ENCODE results near the gene TXNL4B.
A peak's percentile ranks its signal among the peaks of the same experiment; 100 is the strongest.
"Not testable (repeated sequence)": the region's sequence is repeated elsewhere in the genome, so short reads cannot be mapped to it uniquely, and the experiment has no call there.

Gene TXNL4B

GRCh38 chr16:72072514-72073342 is 20.7 kb downstream of the TXNL4B start:
- no peak for DNase-seq

- DNase-seq, result no peak
Measured at GRCh38 chr16:72068930-72069329, 24.5 kb downstream of the TXNL4B start.

- DNase-seq, result peak in 1 of 2 donors; percentile 27
Measured at GRCh38 chr16:72066747-72067146, 26.7 kb downstream of the TXNL4B start.

- DNase-seq, result no peak
Measured at GRCh38 chr16:72064361-72064894, 29.0 kb downstream of the TXNL4B start.

- DNase-seq, result no peak
Measured at GRCh38 chr16:72061564-72061963, 31.9 kb downstream of the TXNL4B start.

GRCh38 chr16:72060405-72060804 is 33.0 kb downstream of the TXNL4B start:
- no peak for DNase-seq

- not testable (repeated sequence) for DNase-seq
Measured at GRCh38 chr16:72059060-72059459, 34.4 kb downstream of the TXNL4B start.

GRCh38 chr16:72057313-72057712 is 36.1 kb downstream of the TXNL4B start:
- not testable (repeated sequence) for DNase-seq

GRCh38 chr16:72055911-72056310 is 37.5 kb downstream of the TXNL4B start:
- no peak for DNase-seq

- DNase-seq, result not testable (repeated sequence)
Measured at GRCh38 chr16:72054254-72054847, 39.1 kb downstream of the TXNL4B start, which contains the start of gene HP. TSS of gene HP (plus strand) at chr16:72054505. CDS start at chr16:72054653, 148 bp downstream.

GRCh38 chr16:72051818-72052217 is 41.6 kb downstream of the TXNL4B start:
- no peak for DNase-seq

GRCh38 chr16:72050769-72051464 is 42.5 kb downstream of the TXNL4B start:
- DNase-seq, result no peak

- no peak for DNase-seq
Measured at GRCh38 chr16:72049110-72049509, 44.3 kb downstream of the TXNL4B start.

- no peak for DNase-seq
Measured at GRCh38 chr16:72044825-72045359, 48.5 kb downstream of the TXNL4B start.

- DNase-seq, result no peak
Measured at GRCh38 chr16:72044296-72044695, 49.1 kb downstream of the TXNL4B start.

GRCh38 chr16:72043539-72043938 is 49.9 kb downstream of the TXNL4B start:
- DNase-seq, result no peak

- DNase-seq, result no peak
Measured at GRCh38 chr16:72043058-72043457, 50.4 kb downstream of the TXNL4B start.

GRCh38 chr16:72042157-72042660 is 51.2 kb downstream of the TXNL4B start:
- DNase-seq, result no peak

- no peak for DNase-seq
Measured at GRCh38 chr16:72036098-72036497, 57.3 kb downstream of the TXNL4B start.

All from CD4-positive, alpha-beta T cell treated with Interferon alpha-2 for 1 hour (primary cell).